Activated B cell treated with CpG ODN at 0.5 μM for 24 hours (primary cell): ENCODE data around the gene ZNF141. TPM values are rescaled to one million over a fixed set of nuclear protein-coding genes. Genes with fewer than 3 reads are reported as not detected.

Experiments
- ATAC-seq: fragments of 200-7000 bp; cut with Tn5 transposase; one replicate; pipeline ENCODE4 v1.10.0; 2021; ENCODE audit warnings: low read depth, mild to moderate bottlenecking, moderate library complexity
- CTCF ChIA-PET: fragments of 350-600 bp; sonication (Branson Sonifier 250); formaldehyde crosslinking; loops from one replicate; lab custom pipeline; 2021; ENCODE audit warnings: antibody characterized with exemption; lab: Charles Lee
- POLR2A ChIA-PET: fragments of 350-600 bp; sonication (Branson Sonifier 250); formaldehyde crosslinking; loops from one replicate; lab custom pipeline; 2021; ENCODE audit warnings: antibody characterized with exemption; lab: Charles Lee
- DNase-seq: peaks from one replicate; pipeline ENCODE4 v3.0.0; 2022
- H3K27ac Mint-ChIP-seq: one replicate; pipeline ENCODE4 v1.8.0; 2020; ENCODE audit warnings: mixed read lengths
- H3K27me3 Mint-ChIP-seq: one replicate; pipeline ENCODE4 v1.8.0; 2021; ENCODE audit warnings: mixed read lengths
- H3K36me3 Mint-ChIP-seq: one replicate; pipeline ENCODE4 v1.8.0; 2021; ENCODE audit warnings: low read depth, mixed read lengths
- H3K4me1 Mint-ChIP-seq: one replicate; pipeline ENCODE4 v1.8.0; 2021; ENCODE audit warnings: mixed read lengths
- H3K4me3 Mint-ChIP-seq: one replicate; pipeline ENCODE4 v1.8.0; 2020; ENCODE audit warnings: mild to moderate bottlenecking, mixed read lengths
- H3K9me3 Mint-ChIP-seq: one replicate; pipeline ENCODE4 v1.8.0; 2020; ENCODE audit warnings: mixed read lengths
- CTCF ChIP-seq: fragments of 200-600 bp; IDR thresholded peaks from one replicate; pipeline ENCODE4 v1.8.0; 2022; ENCODE audit warnings: antibody characterized with exemption, mild to moderate bottlenecking
- intact Hi-C: fragments of 100-400 bp; cut with micrococcal nuclease; formaldehyde crosslinking; loops from one replicate; pipeline ENCODE4 v1.15.1; 2024
- total RNA-seq: library from RNA; stranded (reverse); gene quantifications from 2 replicates; pipeline ENCODE4 v1.2.3, GENCODE V29; 2022

Gene ZNF141
- total RNA-seq, 1 donor from 2014 or later: 47.8 TPM

GRCh38 chr4:338759-339097 is 1.1 kb downstream of the ZNF141 start:
- TF ChIP-seq CTCF: no peak
- intact Hi-C loops: loop anchor here (5.0 to 10.0 kb wide), 4 partner anchors 216 to 1346 kb away; partner anchors contain the start of genes FAM53A, IDUA and ZNF718
- ChIA-PET CTCF (no interaction called here), POLR2A (interaction anchor here (1.5 to 2.4 kb wide), 3 partner anchors 135 to 335 kb away, joined by 9 to 12 read pairs (median 11); partner anchors contain the start of genes ATP5ME, MYL5 and ZNF718)
- DNase-seq (no peak), ATAC-seq (no peak)
- peaks cover 38% of the 10 kb centered on the region for H3K4me1 Mint-ChIP-seq
- H3K9me3 Mint-ChIP-seq: peaks cover 22% of the 10 kb centered on the region
- peak overlapping the region; percentile 100 for H3K4me3 Mint-ChIP-seq
- peaks cover 58% of the 10 kb centered on the region for H3K36me3 Mint-ChIP-seq
- peak overlapping the region; percentile 99 for H3K27ac Mint-ChIP-seq
- no peaks in the 10 kb centered on the region for H3K27me3 Mint-ChIP-seq

GRCh38 chr4:340011-340410 is 2.4 kb downstream of the ZNF141 start:
- Mint-ChIP-seq H3K4me1 (peaks cover 36% of the 10 kb centered on the region), H3K4me3 (peak overlapping the region; percentile 35), H3K9me3 (peaks cover 28% of the 10 kb centered on the region), H3K27me3 (no peaks in the 10 kb centered on the region), H3K36me3 (peaks cover 71% of the 10 kb centered on the region), H3K27ac (peak overlapping the region; percentile 18)
- ChIA-PET POLR2A (no interaction called here), CTCF (no interaction called here)
- TF ChIP-seq CTCF: no peak
- DNase-seq (no peak), ATAC-seq (no peak)
- intact Hi-C loops: no loop called here

GRCh38 chr4:373062-373839 is 35.6 kb downstream of the ZNF141 start:
- intact Hi-C loops: loop anchor here (10.0 kb wide), 1 partner anchor 72 kb away; no protein-coding TSS in a partner anchor
- DNase-seq (no peak), ATAC-seq (no peak)
- Mint-ChIP-seq H3K27me3 (no peaks in the 10 kb centered on the region), H3K9me3 (peaks cover 44% of the 10 kb centered on the region), H3K36me3 (peaks cover 69% of the 10 kb centered on the region), H3K4me1 (no peaks in the 10 kb centered on the region), H3K27ac (no peak overlapping the region), H3K4me3 (no peak overlapping the region)
- POLR2A ChIA-PET: no interaction called here
- CTCF ChIA-PET: no interaction called here
- no peak for TF ChIP-seq CTCF

- Mint-ChIP-seq H3K27me3 (no peaks in the 10 kb centered on the region), H3K4me3 (no peak overlapping the region), H3K4me1 (no peaks in the 10 kb centered on the region), H3K36me3 (peaks cover 64% of the 10 kb centered on the region), H3K9me3 (peaks cover 39% of the 10 kb centered on the region), H3K27ac (no peak overlapping the region)
- no peak for DNase-seq
- no peak for ATAC-seq
- POLR2A ChIA-PET: no interaction called here
- TF ChIP-seq CTCF: no peak
- CTCF ChIA-PET: no interaction called here
- intact Hi-C loops: loop anchor here (10.0 kb wide), 1 partner anchor 70 kb away; no protein-coding TSS in a partner anchor
Observed at GRCh38 chr4:374298-375160, 36.9 kb downstream of the ZNF141 start.
